HEK293T (cell line): ENCODE data around the gene CD79A.

Source experiments
- CTCF ChIA-PET: fragments of 350-600 bp; formaldehyde crosslinking; extraction: SDS; loops from one replicate; lab custom pipeline; 2021; ENCODE audit warnings: antibody characterized with exemption, inconsistent platforms; lab: Yijun Ruan, JAX
- POLR2A ChIA-PET: fragments of 350-600 bp; formaldehyde crosslinking; extraction: SDS; loops from one replicate; lab custom pipeline; 2020; ENCODE audit warnings: antibody characterized with exemption, inconsistent platforms; lab: Yijun Ruan, JAX
- DNase-seq: peaks from one replicate; pipeline ENCODE4 v3.0.0; 2012; ENCODE audit warnings: mixed read lengths; ENCODE audit errors: extremely low spot score
- ARNT ChIP-seq: fragments of 450-650 bp; IDR thresholded peaks from 2 replicates; pipeline ENCODE4 v1.6.1; 2017; ENCODE audit warnings: mild to moderate bottlenecking
- BHLHE40 ChIP-seq: fragments of 450-650 bp; IDR thresholded peaks from 2 replicates; pipeline ENCODE4 v1.6.1; 2016; ENCODE audit warnings: mild to moderate bottlenecking, moderate library complexity, borderline replicate concordance
- CTBP1 ChIP-seq: fragments of 450-650 bp; IDR thresholded peaks from 2 replicates; pipeline ENCODE4 v1.6.1; 2016; ENCODE audit warnings: borderline replicate concordance
- ELF4 ChIP-seq: fragments of 450-650 bp; IDR thresholded peaks from 2 replicates; pipeline ENCODE4 v1.6.1; 2017; ENCODE audit warnings: antibody characterized with exemption
- FOXA1 ChIP-seq: fragments of 450-650 bp; IDR thresholded peaks from 2 replicates; pipeline ENCODE4 v1.6.1; 2016; ENCODE audit warnings: mild to moderate bottlenecking
- FOXK2 ChIP-seq: fragments of 450-650 bp; IDR thresholded peaks from 2 replicates; pipeline ENCODE4 v1.6.1; 2016; ENCODE audit warnings: mild to moderate bottlenecking
- FOXM1 ChIP-seq: fragments of 450-650 bp; IDR thresholded peaks from 2 replicates; pipeline ENCODE4 v1.6.1; 2017; ENCODE audit warnings: mild to moderate bottlenecking, borderline replicate concordance
- HDGF ChIP-seq: fragments of 450-650 bp; IDR thresholded peaks from 2 replicates; pipeline ENCODE4 v1.6.1; 2017; ENCODE audit warnings: antibody characterized with exemption, borderline replicate concordance
- L3MBTL2 ChIP-seq: fragments of 450-650 bp; conservative IDR thresholded peaks from 2 replicates; pipeline ENCODE4 v1.6.1; 2016; ENCODE audit warnings: mild to moderate bottlenecking
- LEF1 ChIP-seq: fragments of 450-650 bp; IDR thresholded peaks from 2 replicates; pipeline ENCODE4 v1.6.1; 2017; ENCODE audit warnings: mild to moderate bottlenecking, borderline replicate concordance
- NFRKB ChIP-seq: fragments of 450-650 bp; IDR thresholded peaks from 2 replicates; pipeline ENCODE4 v1.6.1; 2016; ENCODE audit warnings: mild to moderate bottlenecking, moderate library complexity
- PKNOX1 ChIP-seq: fragments of 450-650 bp; IDR thresholded peaks from 2 replicates; pipeline ENCODE4 v1.6.1; 2016
- SP1 ChIP-seq: fragments of 450-650 bp; IDR thresholded peaks from 2 replicates; pipeline ENCODE4 v1.6.1; 2017
- SUZ12 ChIP-seq: fragments of 450-650 bp; IDR thresholded peaks from 2 replicates; pipeline ENCODE4 v1.6.1; 2016; ENCODE audit warnings: mild to moderate bottlenecking
- TARDBP ChIP-seq: fragments of 450-650 bp; IDR thresholded peaks from 2 replicates; pipeline ENCODE4 v1.6.1; 2016
- ZNF384 ChIP-seq: fragments of 450-650 bp; IDR thresholded peaks from 2 replicates; pipeline ENCODE4 v1.6.1; 2016

CD79A gene

GRCh38 chr19:41905273-41906002 is 28.4 kb downstream of the CD79A start:
- CTCF ChIA-PET = no interaction called here
- no peak for DNase-seq
- POLR2A ChIA-PET = no interaction called here
- TF ChIP-seq PKNOX1 = no peak
- TF ChIP-seq L3MBTL2 = no peak
- no peak for TF ChIP-seq NFRKB
- no peak for TF ChIP-seq FOXM1
- no peak for TF ChIP-seq ELF4
- no peak for TF ChIP-seq ARNT
- TF ChIP-seq BHLHE40 = no peak

GRCh38 chr19:41906271-41906670 is 29.2 kb downstream of the CD79A start:
- no peak for DNase-seq
- TF ChIP-seq FOXA1 (no peak), NFRKB (no peak), HDGF (no peak), BHLHE40 (no peak), ARNT (no peak), FOXK2 (no peak), ELF4 (no peak), ZNF384 (no peak), LEF1 (no peak), SUZ12 (no peak), FOXM1 (no peak), CTBP1 (no peak), TARDBP (no peak), PKNOX1 (no peak), L3MBTL2 (no peak), SP1 (no peak)
- ChIA-PET CTCF (no interaction called here), POLR2A (no interaction called here)

- no peak for DNase-seq
- ChIA-PET POLR2A (no interaction called here), CTCF (no interaction called here)
- TF ChIP-seq BHLHE40 (no peak), CTBP1 (no peak), L3MBTL2 (no peak), FOXA1 (no peak), ELF4 (no peak), PKNOX1 (no peak), ARNT (no peak), SP1 (no peak), HDGF (no peak), FOXK2 (no peak), SUZ12 (no peak), FOXM1 (no peak), TARDBP (no peak), NFRKB (no peak), LEF1 (no peak)
Observed at GRCh38 chr19:41906916-41907680, 30.0 kb downstream of the CD79A start.

- ChIA-PET CTCF (no interaction called here), POLR2A (no interaction called here)
- no peak for TF ChIP-seq FOXK2
- TF ChIP-seq SUZ12 = no peak
- TF ChIP-seq ELF4 = no peak
- TF ChIP-seq LEF1 = no peak
- no peak for TF ChIP-seq HDGF
- TF ChIP-seq TARDBP = no peak
- no peak for TF ChIP-seq FOXA1
- no peak for TF ChIP-seq NFRKB
- TF ChIP-seq FOXM1 = no peak
- no peak for TF ChIP-seq PKNOX1
- no peak for TF ChIP-seq BHLHE40
- TF ChIP-seq SP1 = no peak
- DNase-seq = no peak
Observed at GRCh38 chr19:41907994-41908615, 31.0 kb downstream of the CD79A start.
